ENCODE data around the gene CNOT4.

DNA sequence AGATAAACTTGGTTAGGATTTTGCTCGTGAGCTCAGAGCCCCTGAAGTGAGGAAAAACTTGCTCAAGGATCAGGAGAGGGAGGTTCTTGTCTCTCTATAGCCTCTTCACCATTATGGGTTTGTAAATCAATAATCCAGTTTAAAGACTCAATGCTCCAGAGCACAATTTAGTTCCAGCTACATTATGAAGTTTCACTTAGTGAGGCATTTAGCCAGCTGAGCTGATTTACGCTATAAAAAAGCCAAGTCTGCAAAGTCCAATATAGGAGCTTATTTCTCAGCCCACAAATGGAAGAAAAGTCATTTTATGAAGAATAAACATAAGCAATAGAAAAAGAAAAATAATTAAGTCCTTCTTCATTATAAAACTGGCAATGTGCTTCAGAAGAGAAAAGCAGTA, 145.7 kb downstream of the CNOT4 start:
- TF ChIP-seq, protein P1, sequence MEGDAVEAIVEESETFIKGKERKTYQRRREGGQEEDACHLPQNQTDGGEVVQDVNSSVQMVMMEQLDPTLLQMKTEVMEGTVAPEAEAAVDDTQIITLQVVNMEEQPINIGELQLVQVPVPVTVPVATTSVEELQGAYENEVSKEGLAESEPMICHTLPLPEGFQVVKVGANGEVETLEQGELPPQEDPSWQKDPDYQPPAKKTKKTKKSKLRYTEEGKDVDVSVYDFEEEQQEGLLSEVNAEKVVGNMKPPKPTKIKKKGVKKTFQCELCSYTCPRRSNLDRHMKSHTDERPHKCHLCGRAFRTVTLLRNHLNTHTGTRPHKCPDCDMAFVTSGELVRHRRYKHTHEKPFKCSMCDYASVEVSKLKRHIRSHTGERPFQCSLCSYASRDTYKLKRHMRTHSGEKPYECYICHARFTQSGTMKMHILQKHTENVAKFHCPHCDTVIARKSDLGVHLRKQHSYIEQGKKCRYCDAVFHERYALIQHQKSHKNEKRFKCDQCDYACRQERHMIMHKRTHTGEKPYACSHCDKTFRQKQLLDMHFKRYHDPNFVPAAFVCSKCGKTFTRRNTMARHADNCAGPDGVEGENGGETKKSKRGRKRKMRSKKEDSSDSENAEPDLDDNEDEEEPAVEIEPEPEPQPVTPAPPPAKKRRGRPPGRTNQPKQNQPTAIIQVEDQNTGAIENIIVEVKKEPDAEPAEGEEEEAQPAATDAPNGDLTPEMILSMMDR (IDR thresholded peaks at IDR 0.05) = no peak
- TF ChIP-seq POLR2A (IDR thresholded peaks at IDR 0.05) = no peak

Data from prostate gland (tissue), 2 donors.